ENCODE data around the gene GP1BA.

The GP1BA gene

DNA sequence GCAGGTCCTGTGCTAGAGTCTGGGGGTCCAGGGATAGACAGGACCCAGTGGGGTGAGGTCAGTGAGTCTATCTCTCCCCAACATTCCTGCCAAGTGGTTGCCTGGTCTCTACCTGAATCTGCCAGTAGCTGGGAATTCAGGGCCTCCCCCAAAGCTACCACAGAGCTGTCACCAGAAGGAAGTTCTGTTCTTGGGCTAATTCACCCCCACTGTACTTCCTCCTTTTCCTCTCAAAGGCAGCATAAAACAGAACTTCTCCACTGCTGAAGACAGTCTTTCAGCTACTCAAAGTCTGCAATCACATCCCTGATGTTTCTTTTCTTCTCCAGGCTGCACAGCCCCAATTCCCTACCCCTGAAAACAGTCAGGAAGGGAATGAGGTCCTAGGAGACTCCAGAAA is 46.6 kb downstream of the GP1BA start:
- DNase-seq: no peak

DNA sequence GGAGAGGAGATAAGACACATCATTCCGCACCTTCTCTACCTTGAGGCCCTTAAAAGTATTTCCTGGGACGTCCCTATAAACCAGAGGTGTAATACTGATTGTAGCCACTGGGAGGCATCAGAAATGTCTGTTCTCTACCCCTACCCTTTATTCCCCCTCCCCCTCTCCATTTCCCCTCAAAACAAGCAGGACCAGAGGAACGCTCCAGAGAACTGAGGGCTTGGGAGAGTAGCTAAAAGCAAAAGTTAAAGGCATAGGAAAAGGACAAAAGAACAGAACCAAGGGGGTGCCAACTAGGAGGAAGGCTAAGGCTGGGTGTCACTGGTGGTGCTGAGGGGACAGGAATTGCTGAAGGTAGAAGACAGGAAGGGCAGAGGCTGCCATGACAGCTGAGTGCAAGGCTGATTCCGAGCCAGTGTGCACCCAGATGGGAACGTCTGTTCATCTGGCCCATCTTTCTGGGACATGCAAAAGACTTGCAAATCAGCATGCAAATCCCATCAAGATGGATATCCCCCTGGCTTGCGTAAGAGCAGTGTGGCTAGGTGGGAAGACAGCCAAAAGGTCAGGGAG is 48.7 kb downstream of the GP1BA start:
- DNase-seq: no peak

DNA sequence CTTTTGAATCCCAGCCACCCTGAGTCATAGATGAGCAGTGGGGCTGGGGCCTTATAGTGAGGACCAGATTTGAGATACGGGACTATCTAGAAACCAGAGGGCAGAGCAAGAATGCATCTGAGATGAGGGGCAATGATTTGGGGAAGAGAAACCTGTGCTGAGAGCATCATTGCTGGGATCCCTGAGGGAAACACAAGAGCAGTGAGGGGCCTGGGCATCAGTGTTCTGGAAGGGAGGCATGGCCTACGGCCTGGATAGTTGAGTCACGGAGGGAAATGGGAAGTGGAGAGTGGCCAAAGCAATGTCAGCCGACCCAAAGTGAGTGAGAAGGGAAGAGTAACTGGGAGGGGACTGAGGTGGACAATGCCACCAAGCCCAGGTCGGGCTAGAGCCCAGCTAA is 50.2 kb downstream of the GP1BA start:
- no peak for DNase-seq

Measured in KG1 (cell line).